SK-N-MC (cell line): ENCODE results near the gene PRPF6.

Source experiments
- EZH2 ChIP-seq: fragments of 200-600 bp; sonication (generic); IDR thresholded peaks from one replicate; pipeline ENCODE4 v1.6.1; 2017; ENCODE audit warnings: antibody characterized with exemption
- FOXP2 ChIP-seq: optimal IDR thresholded peaks from 2 replicates; pipeline ENCODE3; 2011; ENCODE audit warnings: mild to moderate bottlenecking, moderate library complexity; ENCODE audit not compliant: insufficient read depth; ENCODE audit errors: extremely low read length, control extremely low read depth
- POLR2AphosphoS5 ChIP-seq: IDR thresholded peaks from 2 replicates; pipeline ENCODE4 v1.6.1; 2012; ENCODE audit warnings: mild to moderate bottlenecking, low read depth, low read length, borderline replicate concordance

DNA sequence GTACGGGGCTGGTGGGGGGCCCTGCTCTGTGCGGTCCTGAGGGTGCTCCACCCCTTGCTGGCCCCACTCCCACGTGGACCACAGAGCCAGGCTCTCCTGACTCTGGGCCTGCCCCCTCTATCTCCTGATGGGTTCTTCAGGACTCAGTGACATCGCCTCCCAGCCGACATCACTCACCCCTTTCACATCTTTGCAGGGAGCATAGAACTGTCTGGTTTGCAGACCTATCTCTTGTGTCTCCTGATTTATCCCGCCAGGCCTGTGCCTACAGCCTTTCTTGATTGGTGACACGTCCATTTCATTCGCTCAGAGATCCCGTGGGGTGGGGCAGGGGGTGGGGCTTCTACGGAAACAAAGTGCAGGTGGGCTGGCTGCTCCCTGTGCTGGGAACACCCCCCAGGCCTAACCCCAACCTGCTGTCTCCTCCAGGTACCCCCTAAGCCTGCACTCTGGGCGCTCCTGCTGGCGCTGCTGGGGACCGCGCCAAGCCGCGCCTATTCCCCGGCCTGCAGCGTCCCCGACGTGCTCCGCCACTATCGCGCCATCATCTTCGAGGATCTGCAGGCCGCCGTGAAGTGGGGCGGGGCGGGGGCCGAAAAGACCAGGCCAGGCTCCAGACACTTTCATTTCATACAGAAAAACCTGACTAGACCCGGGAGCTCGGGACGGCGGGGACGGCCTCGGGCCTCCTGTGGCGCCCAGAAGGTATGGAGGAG, 56.7 kb downstream of the PRPF6 start:
- TF ChIP-seq EZH2 = no peak
- TF ChIP-seq POLR2AphosphoS5 = no peak
- no peak for TF ChIP-seq FOXP2
